ENCODE measurements around the gene TRIM36.

TRIM36 gene, protein sequence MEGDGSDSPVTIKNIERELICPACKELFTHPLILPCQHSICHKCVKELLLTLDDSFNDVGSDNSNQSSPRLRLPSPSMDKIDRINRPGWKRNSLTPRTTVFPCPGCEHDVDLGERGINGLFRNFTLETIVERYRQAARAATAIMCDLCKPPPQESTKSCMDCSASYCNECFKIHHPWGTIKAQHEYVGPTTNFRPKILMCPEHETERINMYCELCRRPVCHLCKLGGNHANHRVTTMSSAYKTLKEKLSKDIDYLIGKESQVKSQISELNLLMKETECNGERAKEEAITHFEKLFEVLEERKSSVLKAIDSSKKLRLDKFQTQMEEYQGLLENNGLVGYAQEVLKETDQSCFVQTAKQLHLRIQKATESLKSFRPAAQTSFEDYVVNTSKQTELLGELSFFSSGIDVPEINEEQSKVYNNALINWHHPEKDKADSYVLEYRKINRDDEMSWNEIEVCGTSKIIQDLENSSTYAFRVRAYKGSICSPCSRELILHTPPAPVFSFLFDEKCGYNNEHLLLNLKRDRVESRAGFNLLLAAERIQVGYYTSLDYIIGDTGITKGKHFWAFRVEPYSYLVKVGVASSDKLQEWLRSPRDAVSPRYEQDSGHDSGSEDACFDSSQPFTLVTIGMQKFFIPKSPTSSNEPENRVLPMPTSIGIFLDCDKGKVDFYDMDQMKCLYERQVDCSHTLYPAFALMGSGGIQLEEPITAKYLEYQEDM

DNA sequence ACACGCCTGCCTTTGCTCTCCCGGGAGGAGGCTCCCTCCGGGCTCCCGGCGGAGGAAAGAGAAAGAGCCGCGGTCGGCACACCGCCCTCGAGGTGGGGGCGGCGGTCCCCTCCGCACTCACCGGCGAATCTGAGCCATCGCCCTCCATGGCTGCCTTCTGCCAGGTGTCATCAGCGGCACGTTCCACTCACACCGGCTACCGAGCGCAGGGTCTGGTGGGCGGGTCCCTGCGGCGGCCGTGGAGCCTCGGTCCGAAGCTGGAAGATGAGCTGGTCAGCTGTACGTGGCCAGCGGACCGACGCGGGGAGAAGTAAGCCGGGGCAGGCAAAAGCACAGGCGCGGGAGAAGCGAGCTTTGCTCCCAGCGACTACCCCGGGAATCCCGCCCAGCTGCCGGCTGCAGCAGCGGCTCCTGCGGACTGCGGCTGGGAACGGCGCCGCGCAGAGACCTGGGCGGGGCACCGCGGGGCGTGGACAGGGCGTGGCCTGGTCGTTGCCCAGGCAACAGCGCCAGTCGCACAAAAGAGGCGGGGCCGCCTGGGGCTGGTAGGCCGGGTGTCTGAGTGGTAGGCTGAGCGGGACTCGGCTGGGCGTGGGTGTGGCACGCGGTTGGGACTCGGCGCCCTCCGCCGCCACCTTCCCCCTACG, at the start of gene TRIM36:
Gene TRIM36 (minus strand): TSS at position 422 of the 647 bp plus-strand sequence. CDS start 274 bp downstream, at position 148.
- Mint-ChIP-seq H3K4me3 (peak within 1 kb of the TSS; percentile 75), H3K27ac (no peak within 1 kb of the TSS)

DNA sequence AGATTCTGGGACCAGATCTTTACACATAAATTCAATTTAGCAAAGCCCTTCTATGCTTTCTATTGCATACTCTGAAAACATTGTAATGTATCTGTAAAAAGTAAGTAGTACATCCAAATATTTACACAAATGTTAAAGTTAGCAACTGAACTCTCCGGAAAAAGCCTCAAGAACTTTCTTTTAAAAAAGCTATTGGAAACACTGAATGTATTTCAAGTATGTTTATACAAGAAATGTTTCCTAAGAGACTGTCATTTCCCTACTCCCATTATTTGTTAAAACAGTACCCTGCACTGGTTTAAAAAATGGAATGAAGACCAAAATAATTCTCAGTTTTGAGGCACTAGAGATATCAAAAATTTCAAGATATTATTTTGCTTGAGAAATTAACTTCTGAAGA, 44.8 kb upstream of the TRIM36 start:
- peaks cover 7% of the 10 kb centered on the region for H3K4me1 Mint-ChIP-seq
- no peak for DNase-seq
- no peaks in the 10 kb centered on the region for H3K27me3 Mint-ChIP-seq
- CTCF ChIA-PET: no interaction called here
- H3K36me3 Mint-ChIP-seq: peaks cover 24% of the 10 kb centered on the region
- no peak overlapping the region for H3K4me3 Mint-ChIP-seq
- H3K27ac Mint-ChIP-seq: no peak overlapping the region
- H3K9me3 Mint-ChIP-seq: no peaks in the 10 kb centered on the region

More for the DNA sequence above, at the start of gene TRIM36:
- Mint-ChIP-seq H3K27me3 (peaks cover 84% of the 10 kb centered on the region), H3K36me3 (peaks cover 2% of the 10 kb centered on the region), H3K4me1 (peaks cover 15% of the 10 kb centered on the region), H3K9me3 (peaks cover 4% of the 10 kb centered on the region)
- CTCF ChIA-PET: interaction anchor here (1.5 kb wide), 1 partner anchor 72 kb away, joined by 4 read pairs; no protein-coding TSS in a partner anchor
- peak; percentile 94 for DNase-seq

DNA sequence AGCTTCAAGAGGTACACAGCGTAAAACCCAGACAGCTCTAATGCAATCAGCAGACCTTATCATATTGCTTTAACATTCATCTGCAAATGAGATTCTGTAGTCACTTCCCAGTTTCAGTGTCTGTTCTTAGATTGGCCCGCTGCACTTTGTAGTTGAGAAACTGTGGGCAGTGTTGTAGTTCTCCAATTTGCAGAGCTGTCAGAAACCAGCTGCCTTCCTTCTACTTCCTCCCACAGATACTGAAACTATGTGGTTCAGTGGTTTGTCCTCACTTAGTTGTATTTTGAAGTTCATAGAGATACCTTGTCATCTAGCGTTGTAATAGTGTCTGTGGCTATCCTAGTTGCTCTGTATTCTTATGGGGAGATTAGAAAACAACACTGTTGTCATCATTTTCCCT, 39.6 kb upstream of the TRIM36 start:
- Mint-ChIP-seq H3K27ac (peak overlapping the region; percentile 75), H3K27me3 (no peaks in the 10 kb centered on the region), H3K4me3 (no peak overlapping the region), H3K9me3 (no peaks in the 10 kb centered on the region), H3K4me1 (peaks cover 19% of the 10 kb centered on the region), H3K36me3 (peaks cover 22% of the 10 kb centered on the region)
- DNase-seq: peak; percentile 72
- CTCF ChIA-PET: no interaction called here

DNA sequence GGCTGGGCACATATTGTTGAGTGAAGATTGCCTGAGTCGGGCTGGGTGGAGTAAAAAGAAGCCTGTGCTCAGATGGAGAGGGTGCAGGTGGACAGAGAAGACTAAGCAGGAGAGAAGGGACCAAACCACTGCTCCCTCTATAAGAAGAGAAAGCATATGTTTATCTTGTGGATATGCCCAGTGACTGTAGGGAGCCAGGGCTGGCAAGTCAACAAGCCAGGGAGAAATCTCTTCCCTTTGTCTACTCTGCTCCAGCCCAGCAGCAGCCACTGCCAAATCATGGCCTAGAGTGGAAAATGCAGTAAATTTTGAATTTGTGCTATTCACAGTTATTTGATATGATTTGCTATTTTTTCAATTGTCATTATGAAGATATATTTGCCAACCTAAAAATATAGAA, 33.2 kb upstream of the TRIM36 start:
- Mint-ChIP-seq H3K27me3 (peaks cover 1% of the 10 kb centered on the region), H3K4me1 (no peaks in the 10 kb centered on the region), H3K4me3 (no peak overlapping the region), H3K9me3 (no peaks in the 10 kb centered on the region), H3K27ac (no peak overlapping the region), H3K36me3 (peaks cover 6% of the 10 kb centered on the region)
- CTCF ChIA-PET: no interaction called here
- no peak for DNase-seq

DNA sequence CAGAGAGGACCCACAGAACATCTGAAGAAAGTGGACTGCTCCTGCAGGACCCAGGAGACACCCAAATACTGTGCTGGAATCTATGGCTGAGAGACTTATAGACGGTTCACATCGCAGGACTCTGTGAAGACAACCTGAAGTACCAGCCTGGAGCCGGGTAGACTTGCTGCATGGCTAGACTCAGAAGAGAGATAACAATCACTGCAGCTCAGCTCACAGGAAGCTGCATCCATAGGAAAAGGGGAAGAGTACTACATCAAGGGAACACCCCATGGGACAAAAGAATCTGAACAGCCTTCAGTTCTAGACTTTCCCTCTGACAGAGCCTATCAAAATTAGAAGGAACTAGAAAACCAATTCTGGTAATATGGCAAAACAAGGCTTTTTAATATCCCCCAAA, 26.5 kb upstream of the TRIM36 start:
- Mint-ChIP-seq H3K27ac (no peak overlapping the region), H3K4me1 (no peaks in the 10 kb centered on the region), H3K27me3 (peaks cover 5% of the 10 kb centered on the region), H3K9me3 (no peaks in the 10 kb centered on the region), H3K4me3 (no peak overlapping the region), H3K36me3 (no peaks in the 10 kb centered on the region)
- DNase-seq: no peak
- CTCF ChIA-PET: interaction anchor here (0.6 kb wide), 1 partner anchor 47 kb away, joined by 3 read pairs; no protein-coding TSS in a partner anchor

DNA sequence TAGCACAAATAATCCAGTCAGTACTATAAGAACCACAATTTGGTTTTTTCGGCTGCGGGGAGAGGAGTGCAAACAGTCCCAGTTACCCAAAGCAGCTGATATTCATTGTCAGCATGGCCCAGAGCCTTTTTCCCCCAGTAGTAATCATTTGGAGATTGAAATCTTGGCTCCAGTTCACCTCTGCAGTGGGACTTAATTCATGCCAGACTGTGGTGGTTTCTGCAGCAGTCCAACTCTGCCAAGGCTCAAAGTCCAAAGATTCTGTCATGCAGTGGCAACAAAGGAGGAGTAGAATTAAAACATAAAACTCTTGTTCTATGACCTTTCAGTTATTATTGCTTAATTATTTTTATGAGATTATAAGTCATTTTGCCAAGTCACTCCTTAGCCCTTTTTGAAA, 25.0 kb upstream of the TRIM36 start:
- no peak for DNase-seq
- no peaks in the 10 kb centered on the region for H3K4me1 Mint-ChIP-seq
- H3K4me3 Mint-ChIP-seq: no peak overlapping the region
- peaks cover 5% of the 10 kb centered on the region for H3K27me3 Mint-ChIP-seq
- H3K27ac Mint-ChIP-seq: no peak overlapping the region
- H3K9me3 Mint-ChIP-seq: no peaks in the 10 kb centered on the region
- no peaks in the 10 kb centered on the region for H3K36me3 Mint-ChIP-seq
- CTCF ChIA-PET: no interaction called here

DNA sequence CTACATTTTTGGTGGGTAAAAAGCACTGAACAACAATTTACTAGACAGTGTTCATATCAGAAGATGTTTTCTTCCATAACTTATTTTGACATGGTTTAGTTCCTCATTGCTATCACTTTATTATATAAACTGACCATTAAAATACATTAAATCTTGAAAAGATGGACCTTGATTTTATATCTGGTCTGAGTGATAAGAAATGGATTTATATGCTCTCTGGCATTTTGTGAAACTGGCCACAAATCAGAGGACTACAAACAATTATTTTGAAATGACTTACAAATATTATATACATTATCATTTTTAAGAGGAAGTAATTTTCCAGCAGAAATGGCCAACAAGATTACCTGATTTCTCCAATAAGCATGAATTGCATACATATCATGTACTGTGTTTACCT, 23.6 kb upstream of the TRIM36 start:
- Mint-ChIP-seq H3K36me3 (no peaks in the 10 kb centered on the region), H3K9me3 (no peaks in the 10 kb centered on the region), H3K4me3 (no peak overlapping the region), H3K4me1 (no peaks in the 10 kb centered on the region), H3K27ac (no peak overlapping the region), H3K27me3 (peaks cover 5% of the 10 kb centered on the region)
- CTCF ChIA-PET: no interaction called here
- no peak for DNase-seq

DNA sequence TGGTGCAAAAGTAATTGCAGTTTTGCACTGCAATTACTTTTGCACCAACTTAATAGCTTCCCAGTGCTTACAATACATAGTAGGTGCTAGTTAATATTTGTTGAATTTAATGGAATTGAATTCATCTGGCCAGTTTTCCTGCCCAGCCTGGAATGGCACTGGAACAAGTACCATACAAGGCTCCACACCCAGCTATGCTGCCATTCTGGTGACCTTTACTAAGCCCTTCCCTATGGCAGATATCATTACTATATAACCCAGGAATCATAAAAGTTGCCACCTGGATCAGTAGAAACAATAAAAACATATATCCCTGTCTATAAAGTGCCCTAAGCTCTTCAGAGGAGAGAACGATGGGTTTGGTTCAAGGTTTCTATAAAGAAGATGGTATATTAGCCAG, 22.4 kb upstream of the TRIM36 start:
- no peaks in the 10 kb centered on the region for H3K9me3 Mint-ChIP-seq
- no peaks in the 10 kb centered on the region for H3K27me3 Mint-ChIP-seq
- H3K36me3 Mint-ChIP-seq: no peaks in the 10 kb centered on the region
- H3K27ac Mint-ChIP-seq: no peak overlapping the region
- no peak overlapping the region for H3K4me3 Mint-ChIP-seq
- H3K4me1 Mint-ChIP-seq: no peaks in the 10 kb centered on the region
- DNase-seq: no peak
- CTCF ChIA-PET: no interaction called here

DNA sequence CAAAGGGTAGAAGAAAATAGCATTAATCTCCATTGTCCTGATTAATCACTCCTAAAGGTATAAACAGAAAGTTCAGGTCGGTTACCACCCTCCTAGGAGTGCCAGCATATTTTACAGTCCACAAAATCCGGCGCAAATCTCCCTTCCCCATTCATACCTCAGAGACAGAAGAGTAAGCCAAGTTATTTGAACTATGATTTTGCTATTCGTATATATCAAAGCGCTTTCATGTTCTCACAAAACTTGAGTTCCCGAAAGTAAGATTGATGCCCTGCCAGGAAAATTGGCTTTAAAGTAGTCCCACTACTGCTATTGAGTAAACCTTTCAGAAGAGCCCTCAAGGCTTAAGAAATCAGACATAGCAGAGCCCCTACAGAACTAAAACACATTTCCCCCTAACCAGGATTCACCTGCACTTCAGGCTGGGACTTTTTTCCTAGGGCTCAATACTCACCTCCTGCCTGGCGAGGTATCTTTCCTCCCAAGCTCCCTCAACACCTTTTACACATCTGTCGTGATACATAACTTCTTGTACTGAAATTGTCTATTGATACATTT, 21.8 kb upstream of the TRIM36 start:
- Mint-ChIP-seq H3K27ac (no peak overlapping the region), H3K9me3 (no peaks in the 10 kb centered on the region), H3K27me3 (no peaks in the 10 kb centered on the region), H3K36me3 (no peaks in the 10 kb centered on the region), H3K4me1 (no peaks in the 10 kb centered on the region), H3K4me3 (no peak overlapping the region)
- CTCF ChIA-PET: no interaction called here
- no peak for DNase-seq

DNA sequence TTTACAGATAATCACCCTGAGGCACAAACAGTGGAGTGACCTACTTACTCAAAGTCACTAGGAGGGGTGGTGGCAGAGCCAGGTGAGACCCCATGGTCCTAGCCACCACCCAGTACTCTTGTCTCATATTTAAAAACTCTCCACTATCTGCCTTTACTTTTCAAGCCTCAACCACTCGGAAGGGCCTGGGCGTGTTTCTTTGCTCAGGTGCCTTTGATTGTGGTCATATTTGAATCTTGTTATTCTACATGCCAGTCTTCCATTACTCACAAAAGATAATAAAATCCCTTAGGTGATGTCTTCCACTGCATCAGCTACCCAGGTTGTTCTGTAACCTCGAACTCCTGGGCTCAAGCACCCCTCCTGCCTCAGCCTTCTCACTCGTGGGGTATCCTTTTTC, 20.7 kb upstream of the TRIM36 start:
- no peak overlapping the region for H3K27ac Mint-ChIP-seq
- H3K27me3 Mint-ChIP-seq: peaks cover 4% of the 10 kb centered on the region
- H3K9me3 Mint-ChIP-seq: no peaks in the 10 kb centered on the region
- H3K4me3 Mint-ChIP-seq: no peak overlapping the region
- DNase-seq: no peak
- CTCF ChIA-PET: no interaction called here
- H3K4me1 Mint-ChIP-seq: no peaks in the 10 kb centered on the region
- no peaks in the 10 kb centered on the region for H3K36me3 Mint-ChIP-seq

DNA sequence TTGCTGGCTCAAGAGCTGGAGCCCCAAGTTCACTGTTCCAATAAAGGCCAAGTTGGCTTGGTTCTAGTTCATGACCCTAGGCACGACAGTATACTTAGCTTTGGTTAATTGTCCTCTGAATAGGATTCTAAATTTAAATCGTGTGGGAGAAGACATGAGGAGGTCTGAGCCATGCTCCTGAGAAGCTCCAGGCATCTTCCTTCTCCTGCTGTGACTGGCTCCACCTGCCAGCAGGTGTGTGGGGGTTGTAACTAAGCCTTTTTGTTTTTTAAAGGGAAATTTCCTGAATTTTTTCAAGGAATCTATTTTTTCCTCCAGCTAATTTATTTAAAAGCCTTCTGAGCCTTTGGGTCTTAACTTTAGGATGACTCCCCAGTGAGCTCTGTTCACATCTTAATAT, 20.2 kb upstream of the TRIM36 start:
- no peaks in the 10 kb centered on the region for H3K36me3 Mint-ChIP-seq
- H3K4me3 Mint-ChIP-seq: no peak overlapping the region
- CTCF ChIA-PET: interaction anchor here (1.4 to 1.6 kb wide), 2 partner anchors 10 to 48 kb away, joined by 3 to 5 read pairs; no protein-coding TSS in a partner anchor
- no peaks in the 10 kb centered on the region for H3K9me3 Mint-ChIP-seq
- H3K27ac Mint-ChIP-seq: no peak overlapping the region
- H3K27me3 Mint-ChIP-seq: peaks cover 4% of the 10 kb centered on the region
- DNase-seq: no peak
- H3K4me1 Mint-ChIP-seq: no peaks in the 10 kb centered on the region

DNA sequence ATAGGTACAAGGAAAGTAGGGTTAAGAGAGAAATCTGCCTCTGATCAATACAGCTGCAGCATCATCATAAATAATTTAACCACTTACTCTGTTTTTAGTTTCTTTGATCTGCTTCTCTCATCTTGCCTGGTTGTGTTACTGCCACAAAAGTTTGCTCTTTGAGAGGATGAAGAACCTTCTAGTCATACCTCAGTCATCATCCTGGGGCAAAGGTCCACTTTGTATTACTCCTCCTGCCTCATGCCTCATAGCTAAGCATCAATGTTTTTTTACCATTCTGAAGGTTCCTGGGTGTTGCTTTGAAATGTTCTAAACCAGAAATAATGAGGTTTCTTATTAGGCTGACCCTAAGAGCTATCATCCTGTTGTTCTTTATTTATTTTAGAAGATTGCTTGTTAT, 17.1 kb upstream of the TRIM36 start:
- CTCF ChIA-PET: no interaction called here
- Mint-ChIP-seq H3K9me3 (no peaks in the 10 kb centered on the region), H3K27ac (no peak overlapping the region), H3K4me3 (no peak overlapping the region), H3K27me3 (peaks cover 15% of the 10 kb centered on the region), H3K36me3 (no peaks in the 10 kb centered on the region), H3K4me1 (no peaks in the 10 kb centered on the region)
- no peak for DNase-seq

DNA sequence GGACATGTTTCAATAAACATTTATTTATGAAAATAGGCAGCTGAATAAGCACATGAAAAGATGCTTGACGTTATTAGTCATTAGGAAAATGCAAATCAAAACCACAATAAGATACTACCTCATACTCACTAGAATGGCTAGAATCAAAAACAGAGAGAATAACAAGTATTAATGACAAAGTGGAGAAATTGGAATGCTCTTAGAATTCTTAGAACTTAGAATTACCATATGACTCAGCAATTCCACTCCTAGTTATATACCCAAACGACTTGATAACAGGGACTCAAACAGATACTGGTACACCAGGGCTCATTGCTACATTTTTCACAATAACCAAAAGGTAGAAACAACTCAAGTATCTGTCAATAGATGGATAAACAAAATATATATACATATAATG, 15.1 kb upstream of the TRIM36 start:
- no peaks in the 10 kb centered on the region for H3K9me3 Mint-ChIP-seq
- H3K4me1 Mint-ChIP-seq: peaks cover 7% of the 10 kb centered on the region
- DNase-seq: no peak
- H3K27me3 Mint-ChIP-seq: peaks cover 36% of the 10 kb centered on the region
- no peak overlapping the region for H3K27ac Mint-ChIP-seq
- no peak overlapping the region for H3K4me3 Mint-ChIP-seq
- CTCF ChIA-PET: no interaction called here
- no peaks in the 10 kb centered on the region for H3K36me3 Mint-ChIP-seq

DNA sequence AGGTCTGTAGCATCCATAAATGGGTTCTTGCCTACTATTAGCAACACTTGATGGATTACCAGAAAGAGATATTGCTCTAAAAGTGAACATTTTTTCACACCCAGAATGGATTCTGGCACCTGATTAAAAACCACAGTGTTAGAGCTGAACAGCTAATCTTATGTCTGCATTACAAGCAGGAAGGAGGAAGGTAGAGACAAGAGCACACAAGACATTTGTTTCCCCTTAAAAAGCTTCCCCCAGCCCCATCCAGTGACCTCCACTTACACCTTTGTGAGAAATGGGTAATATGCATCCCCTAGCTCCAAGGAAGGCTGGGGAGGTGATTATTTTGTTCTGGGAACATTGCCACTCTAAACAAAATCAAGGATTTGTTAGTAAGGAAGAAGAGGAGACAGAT, 12.0 kb upstream of the TRIM36 start:
- H3K27ac Mint-ChIP-seq: no peak overlapping the region
- DNase-seq: no peak
- H3K4me1 Mint-ChIP-seq: peaks cover 16% of the 10 kb centered on the region
- CTCF ChIA-PET: no interaction called here
- no peak overlapping the region for H3K4me3 Mint-ChIP-seq
- H3K9me3 Mint-ChIP-seq: no peaks in the 10 kb centered on the region
- H3K27me3 Mint-ChIP-seq: peaks cover 66% of the 10 kb centered on the region
- no peaks in the 10 kb centered on the region for H3K36me3 Mint-ChIP-seq
